ENCODE measurements around the gene NR2E1.

- TF ChIP-seq, protein P1, sequence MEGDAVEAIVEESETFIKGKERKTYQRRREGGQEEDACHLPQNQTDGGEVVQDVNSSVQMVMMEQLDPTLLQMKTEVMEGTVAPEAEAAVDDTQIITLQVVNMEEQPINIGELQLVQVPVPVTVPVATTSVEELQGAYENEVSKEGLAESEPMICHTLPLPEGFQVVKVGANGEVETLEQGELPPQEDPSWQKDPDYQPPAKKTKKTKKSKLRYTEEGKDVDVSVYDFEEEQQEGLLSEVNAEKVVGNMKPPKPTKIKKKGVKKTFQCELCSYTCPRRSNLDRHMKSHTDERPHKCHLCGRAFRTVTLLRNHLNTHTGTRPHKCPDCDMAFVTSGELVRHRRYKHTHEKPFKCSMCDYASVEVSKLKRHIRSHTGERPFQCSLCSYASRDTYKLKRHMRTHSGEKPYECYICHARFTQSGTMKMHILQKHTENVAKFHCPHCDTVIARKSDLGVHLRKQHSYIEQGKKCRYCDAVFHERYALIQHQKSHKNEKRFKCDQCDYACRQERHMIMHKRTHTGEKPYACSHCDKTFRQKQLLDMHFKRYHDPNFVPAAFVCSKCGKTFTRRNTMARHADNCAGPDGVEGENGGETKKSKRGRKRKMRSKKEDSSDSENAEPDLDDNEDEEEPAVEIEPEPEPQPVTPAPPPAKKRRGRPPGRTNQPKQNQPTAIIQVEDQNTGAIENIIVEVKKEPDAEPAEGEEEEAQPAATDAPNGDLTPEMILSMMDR (IDR thresholded peaks at IDR 0.05; ENCODE audit: low read length): peak; percentile 22; the same call in 1 of the 2 replicates
- TF ChIP-seq EZH2 (IDR thresholded peaks at IDR 0.05; ENCODE audit: borderline replicate concordance, low read length): no peak
Observed at GRCh38 chr6:108168501-108169463, 3.0 kb downstream of the NR2E1 start.

Data from OCI-LY1 (cell line).